B cell (primary cell): ENCODE results near the gene FANCC.

Source experiments
- EZH2 ChIP-seq: IDR thresholded peaks from 2 replicates; pipeline ENCODE4 v1.6.1; 2012; ENCODE audit warnings: borderline replicate concordance, low read depth, mild to moderate bottlenecking, moderate library complexity, low read length; ENCODE audit not compliant: insufficient read depth, poor library complexity, severe bottlenecking
- TF ChIP-seq, protein P1 (sequence below): fragments of 200-600 bp; IDR thresholded peaks from one replicate; pipeline ENCODE4 v1.8.0; 2022; ENCODE audit warnings: antibody characterized with exemption, mild to moderate bottlenecking

DNA sequence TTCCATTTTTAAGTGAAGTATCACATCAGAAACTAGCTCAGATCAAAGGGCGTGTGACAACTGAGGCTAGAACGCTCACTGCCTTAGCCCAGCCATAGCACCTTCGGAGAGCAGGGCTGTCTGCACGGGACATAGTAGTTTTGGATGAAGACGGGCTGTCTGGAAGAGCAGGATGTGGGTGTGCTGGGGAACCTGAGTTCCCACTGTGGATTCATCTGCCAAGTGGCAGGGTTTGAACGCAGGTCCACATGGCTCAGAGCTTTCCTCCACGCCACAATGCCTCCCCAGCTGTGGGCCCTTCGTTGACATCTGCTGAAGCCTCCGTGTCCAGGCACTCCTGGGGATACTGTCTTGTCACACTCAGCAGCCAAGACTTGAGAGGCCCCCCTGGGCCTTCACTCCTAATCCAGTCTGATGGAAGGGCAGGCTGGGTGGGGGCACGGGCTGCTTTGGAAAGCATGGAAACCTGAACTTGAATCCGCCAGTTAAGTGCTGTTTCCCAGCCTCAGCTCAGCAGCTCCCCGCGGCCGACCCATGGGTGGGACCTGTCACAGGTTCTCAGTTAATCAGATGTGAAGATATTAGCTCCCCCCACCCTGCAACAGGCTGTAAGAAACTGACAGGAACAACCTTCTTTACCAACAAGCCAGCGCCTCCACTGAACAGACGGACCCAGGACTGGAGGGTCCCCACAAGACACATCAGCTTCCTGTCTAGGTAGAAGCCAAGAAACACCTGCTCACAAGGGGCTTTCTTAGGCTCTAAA lies 228.1 kb downstream of the FANCC start:
- TF ChIP-seq EZH2 = no peak
- TF ChIP-seq, protein P1, sequence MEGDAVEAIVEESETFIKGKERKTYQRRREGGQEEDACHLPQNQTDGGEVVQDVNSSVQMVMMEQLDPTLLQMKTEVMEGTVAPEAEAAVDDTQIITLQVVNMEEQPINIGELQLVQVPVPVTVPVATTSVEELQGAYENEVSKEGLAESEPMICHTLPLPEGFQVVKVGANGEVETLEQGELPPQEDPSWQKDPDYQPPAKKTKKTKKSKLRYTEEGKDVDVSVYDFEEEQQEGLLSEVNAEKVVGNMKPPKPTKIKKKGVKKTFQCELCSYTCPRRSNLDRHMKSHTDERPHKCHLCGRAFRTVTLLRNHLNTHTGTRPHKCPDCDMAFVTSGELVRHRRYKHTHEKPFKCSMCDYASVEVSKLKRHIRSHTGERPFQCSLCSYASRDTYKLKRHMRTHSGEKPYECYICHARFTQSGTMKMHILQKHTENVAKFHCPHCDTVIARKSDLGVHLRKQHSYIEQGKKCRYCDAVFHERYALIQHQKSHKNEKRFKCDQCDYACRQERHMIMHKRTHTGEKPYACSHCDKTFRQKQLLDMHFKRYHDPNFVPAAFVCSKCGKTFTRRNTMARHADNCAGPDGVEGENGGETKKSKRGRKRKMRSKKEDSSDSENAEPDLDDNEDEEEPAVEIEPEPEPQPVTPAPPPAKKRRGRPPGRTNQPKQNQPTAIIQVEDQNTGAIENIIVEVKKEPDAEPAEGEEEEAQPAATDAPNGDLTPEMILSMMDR = no peak
